HEK293 (cell line): ENCODE data around the gene IGFBP4.

Experiments
- CTCF ChIA-PET: fragments of 350-600 bp; formaldehyde crosslinking; extraction: SDS; loops from one replicate; lab custom pipeline; 2021; ENCODE audit warnings: antibody characterized with exemption; lab: Yijun Ruan, JAX
- POLR2A ChIA-PET: fragments of 300-600 bp; formaldehyde crosslinking; extraction: SDS; loops from one replicate; lab custom pipeline; 2020; ENCODE audit warnings: antibody characterized with exemption, inconsistent platforms; lab: Yijun Ruan, JAX
- H3K27ac ChIP-seq: fragments of 200-500 bp; sonication (Bioruptor generic); 2 replicates; pipeline ENCODE4 v1.5.1; 2014; ENCODE audit warnings: low read depth, low read length, control low read depth, inconsistent platforms; ENCODE audit errors: extremely low read depth
- H3K36me3 ChIP-seq, 2 experiments: fragments of 200-500 bp in 1 of 2; sonication (Bioruptor generic) in 1 of 2; 1 replicate in 1 of 2; 2 replicates in 1 of 2; pipeline ENCODE4 v1.5.1; 2014 to 2017; ENCODE audit warnings: inconsistent platforms in 2 of 2, low read length in 2 of 2; ENCODE audit not compliant: control insufficient read depth in 2 of 2, insufficient read depth in 1 of 2
- H3K4me1 ChIP-seq: fragments of 200-500 bp; sonication (Bioruptor generic); 2 replicates; pipeline ENCODE4 v1.5.1; 2014; ENCODE audit warnings: mild to moderate bottlenecking, low read length, inconsistent platforms; ENCODE audit not compliant: control insufficient read depth, insufficient read depth
- H3K4me3 ChIP-seq: 2 replicates; pipeline ENCODE4 v1.5.1; 2011; ENCODE audit warnings: low read depth, mild to moderate bottlenecking, control low read depth, low read length, moderate library complexity
- H3K9me3 ChIP-seq: fragments of 200-500 bp; sonication (Bioruptor generic); 2 replicates; pipeline ENCODE4 v1.5.1; 2014; ENCODE audit warnings: low read depth, low read length, inconsistent platforms; ENCODE audit not compliant: control insufficient read depth, insufficient read depth
- OSR2 ChIP-seq: fragments of 450-650 bp; formaldehyde crosslinking; IDR thresholded peaks from 2 replicates; pipeline ENCODE4 v1.5.1; 2016; ENCODE audit warnings: missing biosample characterization, missing genetic modification characterization
- WT1 ChIP-seq: fragments of 450-650 bp; formaldehyde crosslinking; IDR thresholded peaks from 2 replicates; pipeline ENCODE4 v1.5.1; 2016; ENCODE audit warnings: missing biosample characterization, missing genetic modification characterization
- ZNF274 ChIP-seq, 2 experiments: fragments of 200-500 bp in 1 of 2; fragments of 450-650 bp in 1 of 2; sonication (Bioruptor generic) in 1 of 2; formaldehyde crosslinking in 1 of 2; IDR thresholded peaks; 2 replicates each; pipeline versions ENCODE4 v1.5.1 to v1.6.1; 2014 to 2016; ENCODE audit warnings: borderline replicate concordance in 1 of 2, inconsistent platforms in 1 of 2, low read length in 1 of 2, missing biosample characterization in 1 of 2, missing genetic modification characterization in 1 of 2
- ZNF596 ChIP-seq: fragments of 450-650 bp; IDR thresholded peaks from 2 replicates; pipeline ENCODE4 v1.5.0; 2018; ENCODE audit warnings: missing biosample characterization, mild to moderate bottlenecking, missing genetic modification characterization, moderate library complexity
- TF ChIP-seq, protein P1 (sequence below): fragments of 450-650 bp; formaldehyde crosslinking; IDR thresholded peaks from 2 replicates; pipeline ENCODE4 v1.5.1; 2016; ENCODE audit warnings: missing biosample characterization, missing genetic modification characterization
- TF ChIP-seq, protein P2 (sequence below): fragments of 450-650 bp; formaldehyde crosslinking; IDR thresholded peaks from 2 replicates; pipeline ENCODE4 v1.5.1; 2016; ENCODE audit warnings: missing biosample characterization, missing genetic modification characterization
- TF ChIP-seq, protein P3 (sequence below): fragments of 450-650 bp; formaldehyde crosslinking; IDR thresholded peaks from 2 replicates; pipeline ENCODE4 v1.5.1; 2017; ENCODE audit warnings: missing biosample characterization, missing genetic modification characterization
- TF ChIP-seq, protein P4 (sequence below): fragments of 450-650 bp; formaldehyde crosslinking; IDR thresholded peaks from 2 replicates; pipeline ENCODE4 v1.5.1; 2016; ENCODE audit warnings: missing biosample characterization, missing genetic modification characterization, borderline replicate concordance
- TF ChIP-seq, protein P5 (sequence below): fragments of 450-650 bp; IDR thresholded peaks from 2 replicates; pipeline ENCODE4 v1.5.1; 2018; ENCODE audit warnings: missing biosample characterization, missing genetic modification characterization
- TF ChIP-seq, protein P6 (sequence below): fragments of 450-650 bp; formaldehyde crosslinking; IDR thresholded peaks from 2 replicates; pipeline ENCODE4 v1.5.1; 2016; ENCODE audit warnings: missing biosample characterization, missing genetic modification characterization

IGFBP4 gene

DNA sequence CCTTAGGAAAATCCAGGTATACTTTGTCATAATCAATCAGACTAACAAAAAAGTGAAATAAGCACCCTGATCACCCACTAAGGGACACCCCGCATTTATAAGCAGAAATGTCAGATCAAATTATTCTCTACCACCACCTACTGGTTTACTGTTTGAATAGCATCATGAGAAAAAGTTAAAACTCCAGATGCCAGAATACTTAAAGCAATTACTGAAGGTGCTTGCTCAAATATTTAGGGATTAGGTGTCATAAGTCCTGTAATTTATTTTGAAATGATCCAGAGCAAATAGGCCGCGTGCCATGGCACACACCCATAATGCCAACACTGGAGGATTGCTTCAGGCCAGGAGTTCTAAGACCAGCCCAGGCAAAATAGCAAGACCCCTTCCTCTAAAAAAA is 27.9 kb upstream of the IGFBP4 start (continued):
- TF ChIP-seq, protein P1, sequence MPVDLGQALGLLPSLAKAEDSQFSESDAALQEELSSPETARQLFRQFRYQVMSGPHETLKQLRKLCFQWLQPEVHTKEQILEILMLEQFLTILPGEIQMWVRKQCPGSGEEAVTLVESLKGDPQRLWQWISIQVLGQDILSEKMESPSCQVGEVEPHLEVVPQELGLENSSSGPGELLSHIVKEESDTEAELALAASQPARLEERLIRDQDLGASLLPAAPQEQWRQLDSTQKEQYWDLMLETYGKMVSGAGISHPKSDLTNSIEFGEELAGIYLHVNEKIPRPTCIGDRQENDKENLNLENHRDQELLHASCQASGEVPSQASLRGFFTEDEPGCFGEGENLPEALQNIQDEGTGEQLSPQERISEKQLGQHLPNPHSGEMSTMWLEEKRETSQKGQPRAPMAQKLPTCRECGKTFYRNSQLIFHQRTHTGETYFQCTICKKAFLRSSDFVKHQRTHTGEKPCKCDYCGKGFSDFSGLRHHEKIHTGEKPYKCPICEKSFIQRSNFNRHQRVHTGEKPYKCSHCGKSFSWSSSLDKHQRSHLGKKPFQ (tag by site-specific recombination), result no peak
- TF ChIP-seq, protein P2, sequence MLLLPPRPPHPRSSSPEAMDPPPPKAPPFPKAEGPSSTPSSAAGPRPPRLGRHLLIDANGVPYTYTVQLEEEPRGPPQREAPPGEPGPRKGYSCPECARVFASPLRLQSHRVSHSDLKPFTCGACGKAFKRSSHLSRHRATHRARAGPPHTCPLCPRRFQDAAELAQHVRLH (tag by site-specific recombination), result no peak
- TF ChIP-seq OSR2 (tag by site-specific recombination) (peak; percentile 26; the same call in 1 of the 2 replicates), WT1 (tag by site-specific recombination) (no peak)
- TF ChIP-seq, protein P3, sequence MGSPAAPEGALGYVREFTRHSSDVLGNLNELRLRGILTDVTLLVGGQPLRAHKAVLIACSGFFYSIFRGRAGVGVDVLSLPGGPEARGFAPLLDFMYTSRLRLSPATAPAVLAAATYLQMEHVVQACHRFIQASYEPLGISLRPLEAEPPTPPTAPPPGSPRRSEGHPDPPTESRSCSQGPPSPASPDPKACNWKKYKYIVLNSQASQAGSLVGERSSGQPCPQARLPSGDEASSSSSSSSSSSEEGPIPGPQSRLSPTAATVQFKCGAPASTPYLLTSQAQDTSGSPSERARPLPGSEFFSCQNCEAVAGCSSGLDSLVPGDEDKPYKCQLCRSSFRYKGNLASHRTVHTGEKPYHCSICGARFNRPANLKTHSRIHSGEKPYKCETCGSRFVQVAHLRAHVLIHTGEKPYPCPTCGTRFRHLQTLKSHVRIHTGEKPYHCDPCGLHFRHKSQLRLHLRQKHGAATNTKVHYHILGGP (tag by site-specific recombination), result no peak
- TF ChIP-seq, protein P4, sequence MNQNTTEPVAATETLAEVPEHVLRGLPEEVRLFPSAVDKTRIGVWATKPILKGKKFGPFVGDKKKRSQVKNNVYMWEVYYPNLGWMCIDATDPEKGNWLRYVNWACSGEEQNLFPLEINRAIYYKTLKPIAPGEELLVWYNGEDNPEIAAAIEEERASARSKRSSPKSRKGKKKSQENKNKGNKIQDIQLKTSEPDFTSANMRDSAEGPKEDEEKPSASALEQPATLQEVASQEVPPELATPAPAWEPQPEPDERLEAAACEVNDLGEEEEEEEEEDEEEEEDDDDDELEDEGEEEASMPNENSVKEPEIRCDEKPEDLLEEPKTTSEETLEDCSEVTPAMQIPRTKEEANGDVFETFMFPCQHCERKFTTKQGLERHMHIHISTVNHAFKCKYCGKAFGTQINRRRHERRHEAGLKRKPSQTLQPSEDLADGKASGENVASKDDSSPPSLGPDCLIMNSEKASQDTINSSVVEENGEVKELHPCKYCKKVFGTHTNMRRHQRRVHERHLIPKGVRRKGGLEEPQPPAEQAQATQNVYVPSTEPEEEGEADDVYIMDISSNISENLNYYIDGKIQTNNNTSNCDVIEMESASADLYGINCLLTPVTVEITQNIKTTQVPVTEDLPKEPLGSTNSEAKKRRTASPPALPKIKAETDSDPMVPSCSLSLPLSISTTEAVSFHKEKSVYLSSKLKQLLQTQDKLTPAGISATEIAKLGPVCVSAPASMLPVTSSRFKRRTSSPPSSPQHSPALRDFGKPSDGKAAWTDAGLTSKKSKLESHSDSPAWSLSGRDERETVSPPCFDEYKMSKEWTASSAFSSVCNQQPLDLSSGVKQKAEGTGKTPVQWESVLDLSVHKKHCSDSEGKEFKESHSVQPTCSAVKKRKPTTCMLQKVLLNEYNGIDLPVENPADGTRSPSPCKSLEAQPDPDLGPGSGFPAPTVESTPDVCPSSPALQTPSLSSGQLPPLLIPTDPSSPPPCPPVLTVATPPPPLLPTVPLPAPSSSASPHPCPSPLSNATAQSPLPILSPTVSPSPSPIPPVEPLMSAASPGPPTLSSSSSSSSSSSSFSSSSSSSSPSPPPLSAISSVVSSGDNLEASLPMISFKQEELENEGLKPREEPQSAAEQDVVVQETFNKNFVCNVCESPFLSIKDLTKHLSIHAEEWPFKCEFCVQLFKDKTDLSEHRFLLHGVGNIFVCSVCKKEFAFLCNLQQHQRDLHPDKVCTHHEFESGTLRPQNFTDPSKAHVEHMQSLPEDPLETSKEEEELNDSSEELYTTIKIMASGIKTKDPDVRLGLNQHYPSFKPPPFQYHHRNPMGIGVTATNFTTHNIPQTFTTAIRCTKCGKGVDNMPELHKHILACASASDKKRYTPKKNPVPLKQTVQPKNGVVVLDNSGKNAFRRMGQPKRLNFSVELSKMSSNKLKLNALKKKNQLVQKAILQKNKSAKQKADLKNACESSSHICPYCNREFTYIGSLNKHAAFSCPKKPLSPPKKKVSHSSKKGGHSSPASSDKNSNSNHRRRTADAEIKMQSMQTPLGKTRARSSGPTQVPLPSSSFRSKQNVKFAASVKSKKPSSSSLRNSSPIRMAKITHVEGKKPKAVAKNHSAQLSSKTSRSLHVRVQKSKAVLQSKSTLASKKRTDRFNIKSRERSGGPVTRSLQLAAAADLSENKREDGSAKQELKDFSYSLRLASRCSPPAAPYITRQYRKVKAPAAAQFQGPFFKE (tag by site-specific recombination), result no peak

DNA sequence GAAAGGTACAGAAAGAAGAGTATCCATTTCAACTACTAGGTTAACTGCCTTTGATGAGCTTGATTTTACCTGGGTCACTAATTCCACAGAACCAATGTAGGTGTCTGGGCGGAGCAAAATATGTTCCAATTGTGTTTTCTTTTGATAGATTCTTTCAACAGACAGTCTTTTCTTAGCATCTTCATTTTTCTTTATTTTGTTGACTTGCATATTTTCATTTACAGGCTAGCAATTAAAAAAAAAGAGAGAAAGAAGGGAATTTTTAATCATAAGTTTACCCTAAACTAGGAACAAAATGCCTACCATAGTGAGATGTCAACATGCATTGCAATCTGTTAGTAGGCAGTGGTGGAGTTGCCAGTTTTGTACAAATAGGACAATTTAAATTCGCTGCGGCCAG is 26.6 kb upstream of the IGFBP4 start:
- ChIA-PET POLR2A (interaction anchor here (0.7 to 1.9 kb wide), 7 partner anchors 9 to 119 kb away, joined by 3 to 18 read pairs (median 3); no protein-coding TSS in a partner anchor), CTCF (interaction anchor here (0.5 to 8.4 kb wide), 17 partner anchors 9 to 1236 kb away, joined by 3 to 84 read pairs (median 4); no protein-coding TSS in a partner anchor)
- peak overlapping the region; percentile 94 for H3K27ac ChIP-seq
- H3K4me1 ChIP-seq, result no peaks in the 10 kb centered on the region
- no peaks in the 10 kb centered on the region for H3K9me3 ChIP-seq
- peaks cover 35 to 48% of the 10 kb centered on the region in 2 experiments for H3K36me3 ChIP-seq
- no peak for TF ChIP-seq ZNF274 (IDR thresholded peaks at IDR 0.05; ENCODE audit: low read length)
- no peak for TF ChIP-seq ZNF274 (tag by site-specific recombination; IDR thresholded peaks at IDR 0.05; ENCODE audit: borderline replicate concordance)
- TF ChIP-seq ZNF596 (tag by site-specific recombination), result no peak
- TF ChIP-seq, protein P5, sequence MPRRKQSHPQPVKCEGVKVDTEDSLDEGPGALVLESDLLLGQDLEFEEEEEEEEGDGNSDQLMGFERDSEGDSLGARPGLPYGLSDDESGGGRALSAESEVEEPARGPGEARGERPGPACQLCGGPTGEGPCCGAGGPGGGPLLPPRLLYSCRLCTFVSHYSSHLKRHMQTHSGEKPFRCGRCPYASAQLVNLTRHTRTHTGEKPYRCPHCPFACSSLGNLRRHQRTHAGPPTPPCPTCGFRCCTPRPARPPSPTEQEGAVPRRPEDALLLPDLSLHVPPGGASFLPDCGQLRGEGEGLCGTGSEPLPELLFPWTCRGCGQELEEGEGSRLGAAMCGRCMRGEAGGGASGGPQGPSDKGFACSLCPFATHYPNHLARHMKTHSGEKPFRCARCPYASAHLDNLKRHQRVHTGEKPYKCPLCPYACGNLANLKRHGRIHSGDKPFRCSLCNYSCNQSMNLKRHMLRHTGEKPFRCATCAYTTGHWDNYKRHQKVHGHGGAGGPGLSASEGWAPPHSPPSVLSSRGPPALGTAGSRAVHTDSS (tag by site-specific recombination), result no peak
- TF ChIP-seq, protein P6, sequence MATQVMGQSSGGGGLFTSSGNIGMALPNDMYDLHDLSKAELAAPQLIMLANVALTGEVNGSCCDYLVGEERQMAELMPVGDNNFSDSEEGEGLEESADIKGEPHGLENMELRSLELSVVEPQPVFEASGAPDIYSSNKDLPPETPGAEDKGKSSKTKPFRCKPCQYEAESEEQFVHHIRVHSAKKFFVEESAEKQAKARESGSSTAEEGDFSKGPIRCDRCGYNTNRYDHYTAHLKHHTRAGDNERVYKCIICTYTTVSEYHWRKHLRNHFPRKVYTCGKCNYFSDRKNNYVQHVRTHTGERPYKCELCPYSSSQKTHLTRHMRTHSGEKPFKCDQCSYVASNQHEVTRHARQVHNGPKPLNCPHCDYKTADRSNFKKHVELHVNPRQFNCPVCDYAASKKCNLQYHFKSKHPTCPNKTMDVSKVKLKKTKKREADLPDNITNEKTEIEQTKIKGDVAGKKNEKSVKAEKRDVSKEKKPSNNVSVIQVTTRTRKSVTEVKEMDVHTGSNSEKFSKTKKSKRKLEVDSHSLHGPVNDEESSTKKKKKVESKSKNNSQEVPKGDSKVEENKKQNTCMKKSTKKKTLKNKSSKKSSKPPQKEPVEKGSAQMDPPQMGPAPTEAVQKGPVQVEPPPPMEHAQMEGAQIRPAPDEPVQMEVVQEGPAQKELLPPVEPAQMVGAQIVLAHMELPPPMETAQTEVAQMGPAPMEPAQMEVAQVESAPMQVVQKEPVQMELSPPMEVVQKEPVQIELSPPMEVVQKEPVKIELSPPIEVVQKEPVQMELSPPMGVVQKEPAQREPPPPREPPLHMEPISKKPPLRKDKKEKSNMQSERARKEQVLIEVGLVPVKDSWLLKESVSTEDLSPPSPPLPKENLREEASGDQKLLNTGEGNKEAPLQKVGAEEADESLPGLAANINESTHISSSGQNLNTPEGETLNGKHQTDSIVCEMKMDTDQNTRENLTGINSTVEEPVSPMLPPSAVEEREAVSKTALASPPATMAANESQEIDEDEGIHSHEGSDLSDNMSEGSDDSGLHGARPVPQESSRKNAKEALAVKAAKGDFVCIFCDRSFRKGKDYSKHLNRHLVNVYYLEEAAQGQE (tag by site-specific recombination), result no peak
- peak overlapping the region; percentile 96 for H3K4me3 ChIP-seq
